GM21786 (cell line): Measurements from ENCODE around the gene GTF2I.
"Not testable (repeated sequence)": the region's sequence is repeated elsewhere in the genome, so short reads cannot be mapped to it uniquely, and the experiment has no call there.

Source experiments
- ATAC-seq: cut with Tn5 transposase; IDR thresholded peaks from one replicate; pipeline ENCODE4 v1.9.1; 2021; ENCODE audit not compliant: unreplicated experiment

GTF2I gene

GRCh38 chr7:74656441-74656836 lies 1.1 kb upstream of the GTF2I start:
- no peak for ATAC-seq

- peak; percentile 54 for ATAC-seq
Observed at GRCh38 chr7:74656837-74657691, 454 bp upstream of the GTF2I start.

GRCh38 chr7:74658178-74659004 lies 873 bp downstream of the GTF2I start:
- peak; percentile 46 for ATAC-seq

GRCh38 chr7:74660202-74660601 lies 2.7 kb downstream of the GTF2I start:
- not testable (repeated sequence) for ATAC-seq

- ATAC-seq: not testable (repeated sequence)
Observed at GRCh38 chr7:74661836-74662794, 4.6 kb downstream of the GTF2I start.

- ATAC-seq: no peak
Observed at GRCh38 chr7:74665296-74665938, 7.9 kb downstream of the GTF2I start.

GRCh38 chr7:74667013-74667412 lies 9.5 kb downstream of the GTF2I start:
- not testable (repeated sequence) for ATAC-seq

GRCh38 chr7:74667520-74667919 lies 10.0 kb downstream of the GTF2I start:
- ATAC-seq: not testable (repeated sequence)

- no peak for ATAC-seq
Observed at GRCh38 chr7:74671602-74672001, 14.1 kb downstream of the GTF2I start.

- no peak for ATAC-seq
Observed at GRCh38 chr7:74672343-74672915, 14.9 kb downstream of the GTF2I start.

GRCh38 chr7:74674166-74674565 lies 16.6 kb downstream of the GTF2I start:
- no peak for ATAC-seq

GRCh38 chr7:74682829-74683228 lies 25.3 kb downstream of the GTF2I start:
- ATAC-seq: no peak

GRCh38 chr7:74683799-74684198 lies 26.3 kb downstream of the GTF2I start:
- ATAC-seq: no peak

- ATAC-seq: no peak
Observed at GRCh38 chr7:74684473-74684872, 27.0 kb downstream of the GTF2I start.

GRCh38 chr7:74684921-74685320 lies 27.4 kb downstream of the GTF2I start:
- no peak for ATAC-seq

- no peak for ATAC-seq
Observed at GRCh38 chr7:74690474-74690873, 33.0 kb downstream of the GTF2I start.

- ATAC-seq: not testable (repeated sequence)
Observed at GRCh38 chr7:74704419-74704818, 46.9 kb downstream of the GTF2I start.

GRCh38 chr7:74707238-74707637 lies 49.7 kb downstream of the GTF2I start:
- ATAC-seq: no peak

- no peak for ATAC-seq
Observed at GRCh38 chr7:74708569-74709275, 51.2 kb downstream of the GTF2I start.
